GM19463 (cell line): ENCODE data around the gene TNS1.

Experiments
- ATAC-seq: cut with Tn5 transposase; IDR thresholded peaks from one replicate; pipeline ENCODE4 v1.9.1; 2021; ENCODE audit warnings: mild to moderate bottlenecking, moderate library complexity; ENCODE audit not compliant: unreplicated experiment

TNS1 gene

GRCh38 chr2:217803653-217803960, 199.2 kb downstream of the TNS1 start:
- ATAC-seq: no peak

DNA sequence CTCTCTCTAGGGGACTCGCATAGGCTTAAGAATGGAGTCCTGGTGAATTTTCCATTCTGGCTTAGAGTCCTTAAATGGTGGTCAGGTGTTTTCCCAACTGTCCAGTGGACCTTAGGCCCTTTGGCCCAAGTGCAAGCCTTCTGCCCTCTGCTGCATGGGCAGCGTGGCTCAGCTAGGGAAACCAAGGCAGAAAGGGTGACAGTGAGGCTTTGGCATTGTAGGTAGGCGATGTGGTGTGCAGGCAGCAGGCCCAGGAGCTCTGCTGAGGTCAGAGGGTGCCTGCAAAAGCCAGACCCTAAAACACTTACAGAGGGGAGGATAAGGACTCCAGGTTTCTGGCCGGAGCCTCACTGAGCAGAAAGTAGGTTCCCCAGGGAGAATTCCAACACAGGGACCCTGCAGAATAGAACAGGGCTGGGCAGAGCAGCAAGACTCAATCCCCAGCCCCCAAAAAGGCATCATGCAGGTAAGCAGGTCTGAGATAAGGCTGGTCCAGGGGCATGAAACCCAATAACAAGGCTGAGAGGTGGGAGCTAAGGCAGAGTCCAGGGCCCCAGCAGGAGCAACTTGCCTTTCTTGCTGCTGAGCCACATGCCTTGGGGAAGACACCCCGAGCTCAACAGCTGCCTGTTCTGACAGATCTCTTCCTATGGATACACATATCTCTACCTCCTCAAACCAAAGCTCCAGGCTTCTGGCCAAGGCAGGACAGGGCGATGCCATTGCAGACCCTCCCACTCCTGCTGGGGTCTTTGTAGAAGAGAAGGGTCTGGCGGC, 199.7 kb downstream of the TNS1 start:
- no peak for ATAC-seq

GRCh38 chr2:217802266-217802665, 200.5 kb downstream of the TNS1 start:
- no peak for ATAC-seq

GRCh38 chr2:217801711-217802110, 201.1 kb downstream of the TNS1 start:
- no peak for ATAC-seq

GRCh38 chr2:217801115-217801531, 201.7 kb downstream of the TNS1 start:
- no peak for ATAC-seq

DNA sequence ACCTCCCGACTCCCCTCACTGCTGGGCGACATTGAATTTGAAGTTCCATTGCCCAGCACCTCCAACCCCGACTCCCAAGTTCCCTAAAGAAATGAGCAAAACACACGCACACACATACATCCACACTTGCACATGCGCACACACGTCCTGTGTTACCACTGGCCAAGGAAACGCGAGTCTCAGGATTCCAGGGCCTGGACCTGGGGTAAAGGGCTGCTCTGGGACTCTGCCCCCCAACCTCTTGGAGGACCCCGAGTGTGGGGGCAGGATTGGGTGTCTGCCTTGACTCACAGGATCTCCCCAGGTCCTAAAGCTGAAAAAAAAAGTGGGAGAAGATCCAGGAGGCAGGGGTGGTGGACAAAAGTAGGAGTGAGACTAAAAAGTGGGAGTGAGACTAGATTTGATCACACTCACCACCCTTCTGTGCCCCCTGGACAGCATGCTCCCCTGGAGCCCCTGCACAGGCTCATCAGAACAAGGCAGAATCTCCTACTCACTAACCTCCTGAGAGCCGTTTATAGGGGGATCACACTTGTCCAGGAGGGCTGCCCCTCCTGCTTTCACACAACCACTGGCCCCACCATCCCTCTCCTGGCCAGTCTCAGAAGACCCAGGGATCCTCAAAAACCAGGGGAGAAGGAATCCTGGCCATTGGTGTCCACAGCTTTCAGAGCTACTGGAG, 202.2 kb downstream of the TNS1 start:
- no peak for ATAC-seq

- ATAC-seq: no peak
Observed at GRCh38 chr2:217799563-217800432, 203.0 kb downstream of the TNS1 start.

GRCh38 chr2:217798743-217799562, 203.8 kb downstream of the TNS1 start:
- ATAC-seq: peak; percentile 84

DNA sequence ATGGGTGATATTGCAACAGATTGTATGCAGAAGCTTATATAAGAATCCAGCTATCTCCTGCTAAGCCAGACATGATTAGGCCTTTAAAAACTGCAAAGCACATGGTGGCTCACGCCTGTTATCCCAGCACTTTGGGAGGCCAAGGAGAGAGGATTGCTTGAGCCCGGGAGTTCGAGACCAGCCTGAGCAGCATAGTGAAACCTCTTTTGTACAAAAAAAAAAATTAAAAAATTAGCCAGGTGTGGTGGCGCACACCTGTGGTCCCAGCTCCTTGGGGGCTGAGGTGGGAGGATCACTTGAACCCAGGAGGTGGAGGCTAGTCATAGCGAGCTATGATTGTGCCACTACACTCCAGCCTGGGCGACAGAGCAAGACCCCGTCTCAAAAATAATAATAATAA, 204.6 kb downstream of the TNS1 start:
- ATAC-seq: no peak

GRCh38 chr2:217797661-217798069, 205.1 kb downstream of the TNS1 start:
- ATAC-seq: no peak

DNA sequence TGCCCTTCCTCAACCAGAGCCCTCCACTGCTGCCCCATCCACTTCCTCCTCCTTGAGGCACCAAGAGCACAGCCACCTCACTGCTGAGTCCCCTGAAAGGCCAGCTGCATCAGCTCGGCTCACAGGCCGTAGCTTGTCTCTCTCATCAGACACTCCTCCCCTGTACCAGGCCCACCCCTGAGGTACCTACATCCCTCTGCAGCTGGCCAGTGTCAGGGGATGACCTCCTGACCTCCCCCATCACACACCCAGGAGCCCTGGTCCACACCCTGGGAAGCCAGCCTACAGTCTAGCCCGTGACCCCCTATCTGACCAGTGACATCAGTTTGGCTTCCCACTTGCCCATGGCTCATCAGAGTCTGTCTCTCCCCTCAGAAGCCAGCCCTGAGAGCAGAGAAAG, 205.6 kb downstream of the TNS1 start:
- ATAC-seq: no peak

DNA sequence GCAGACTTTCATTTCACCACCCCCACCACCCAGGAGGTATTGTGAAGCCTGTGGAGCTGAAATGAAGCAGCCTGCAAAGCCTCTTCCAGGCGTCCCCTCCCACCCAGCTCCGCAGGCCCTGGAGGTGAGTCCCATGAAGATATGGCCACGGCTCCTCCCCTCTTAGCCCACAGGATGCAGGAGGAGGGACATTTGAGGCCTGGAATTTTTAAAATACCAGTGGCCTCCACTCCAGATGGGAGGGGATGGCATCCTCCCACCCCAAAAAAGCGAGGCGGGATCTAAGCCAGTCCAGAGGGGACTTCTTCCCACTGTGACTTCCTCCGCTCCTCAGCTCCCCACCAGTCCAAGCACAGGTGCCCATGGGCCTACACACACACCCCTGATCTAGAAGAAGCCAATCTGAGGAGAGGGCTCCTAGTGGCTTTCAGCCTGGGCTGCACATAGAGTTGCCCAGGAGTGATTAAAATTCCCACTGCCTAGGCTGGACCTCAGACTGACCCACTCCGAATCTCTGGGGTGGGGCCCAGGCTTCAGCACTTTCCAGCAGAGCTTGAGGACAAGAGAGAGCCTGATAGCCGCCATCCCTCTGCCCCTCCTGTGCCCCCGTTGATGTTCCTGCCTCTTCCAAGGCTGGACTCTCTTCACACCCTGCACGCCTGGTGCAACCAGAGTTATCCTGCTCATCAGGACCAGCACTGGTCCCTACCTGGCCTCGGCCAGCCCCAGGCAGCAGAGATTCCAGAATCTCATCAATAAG, 206.9 kb downstream of the TNS1 start:
- ATAC-seq: no peak

DNA sequence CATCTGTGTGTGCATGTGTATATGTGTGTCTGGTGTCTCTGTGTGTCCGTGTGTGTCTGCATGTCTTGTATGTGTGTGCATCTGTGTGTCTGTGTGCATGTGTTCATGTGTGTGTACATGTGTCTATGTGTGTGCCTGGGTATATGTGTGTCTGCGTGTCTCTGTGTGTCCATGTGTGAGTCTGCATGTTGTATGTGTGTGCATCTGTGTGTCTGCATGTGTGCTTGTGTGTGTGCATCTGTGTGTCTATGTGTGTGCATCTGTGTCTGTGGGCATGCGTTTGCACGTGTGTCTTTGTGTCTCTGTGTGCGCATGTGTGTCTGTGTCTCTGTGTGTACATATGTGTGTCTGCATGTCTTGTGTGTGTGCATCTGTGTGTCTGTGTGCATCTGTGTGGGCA, 207.7 kb downstream of the TNS1 start:
- no peak for ATAC-seq

DNA sequence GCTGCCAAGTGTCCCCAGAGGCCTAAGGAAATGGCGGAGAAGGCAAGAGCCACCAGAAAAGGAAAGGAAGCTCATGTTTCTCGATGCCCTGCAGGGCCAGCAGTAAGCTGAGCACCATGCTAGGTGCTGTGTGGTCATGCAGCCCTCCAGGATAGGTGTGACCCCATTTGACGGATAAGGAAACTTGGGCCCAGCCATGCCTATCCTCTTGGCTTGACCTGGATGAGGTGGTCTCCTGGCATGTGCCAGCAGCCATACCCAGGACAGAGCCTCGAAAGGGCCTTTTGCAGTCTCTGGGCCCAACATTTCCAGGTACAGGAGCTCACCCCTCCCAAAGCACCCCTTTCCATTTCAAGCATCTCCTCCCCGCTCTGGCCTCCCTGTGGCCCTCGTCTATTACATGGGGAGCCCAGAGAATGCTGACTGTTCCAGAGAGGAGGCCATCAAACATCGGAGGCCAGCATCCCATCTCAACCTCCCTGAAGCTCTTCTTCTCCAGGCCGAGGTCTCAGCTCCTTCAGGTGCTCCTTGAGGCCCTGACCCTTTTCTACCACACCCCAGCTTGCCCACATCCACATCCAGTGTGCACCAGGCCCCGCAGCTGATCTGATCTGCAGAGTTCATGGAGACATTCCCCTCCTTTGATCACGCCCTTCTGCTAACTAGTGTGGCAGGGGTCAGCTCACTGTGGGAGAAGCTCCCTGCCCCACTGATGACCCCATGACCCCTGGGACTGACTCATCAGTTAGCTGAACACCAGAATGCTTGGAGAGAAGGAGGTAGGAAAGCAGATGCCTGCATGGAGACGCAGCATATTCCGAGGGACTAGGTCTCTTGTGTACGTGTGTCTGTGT, 208.4 kb downstream of the TNS1 start:
- ATAC-seq: no peak

GRCh38 chr2:217793566-217794132, 209.1 kb downstream of the TNS1 start:
- no peak for ATAC-seq

GRCh38 chr2:217792626-217793527, 209.9 kb downstream of the TNS1 start:
- no peak for ATAC-seq

- ATAC-seq: no peak
Observed at GRCh38 chr2:217791551-217791950, 211.2 kb downstream of the TNS1 start.
